ENCODE results near the gene SHLD1.

DNA sequence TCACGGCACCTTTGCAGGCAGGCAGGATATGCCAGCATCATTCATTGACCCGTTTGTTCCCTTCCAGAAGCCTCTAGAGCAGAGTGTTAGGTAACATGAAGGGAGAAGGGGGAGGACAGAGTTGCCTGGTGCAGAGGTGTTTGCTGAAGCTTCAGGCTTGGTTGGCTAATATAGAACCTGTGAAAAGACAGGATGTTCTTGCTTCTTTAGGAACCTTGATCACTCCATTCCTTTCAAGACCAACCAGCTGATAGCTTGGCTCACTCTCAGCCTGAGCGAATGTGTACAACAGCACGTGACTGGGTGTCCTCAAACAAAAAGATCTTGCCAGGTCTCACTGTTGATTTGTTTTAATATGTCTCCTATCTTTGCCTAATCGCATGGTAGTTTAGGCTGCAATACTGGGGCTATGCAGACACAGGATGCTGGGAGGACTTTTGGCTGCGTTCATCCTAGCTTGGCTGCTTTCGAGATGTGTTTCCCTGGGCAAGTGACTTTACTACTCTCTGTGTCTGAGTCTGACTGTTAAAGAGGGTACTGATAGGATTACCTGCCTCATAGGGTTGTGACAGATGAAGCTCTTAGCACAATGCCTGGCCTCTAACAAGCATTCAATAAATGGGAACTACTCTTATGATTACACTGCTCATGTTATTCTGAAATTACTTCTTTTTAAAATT lies 16.0 kb downstream of the SHLD1 start:
- TF ChIP-seq, protein P1, sequence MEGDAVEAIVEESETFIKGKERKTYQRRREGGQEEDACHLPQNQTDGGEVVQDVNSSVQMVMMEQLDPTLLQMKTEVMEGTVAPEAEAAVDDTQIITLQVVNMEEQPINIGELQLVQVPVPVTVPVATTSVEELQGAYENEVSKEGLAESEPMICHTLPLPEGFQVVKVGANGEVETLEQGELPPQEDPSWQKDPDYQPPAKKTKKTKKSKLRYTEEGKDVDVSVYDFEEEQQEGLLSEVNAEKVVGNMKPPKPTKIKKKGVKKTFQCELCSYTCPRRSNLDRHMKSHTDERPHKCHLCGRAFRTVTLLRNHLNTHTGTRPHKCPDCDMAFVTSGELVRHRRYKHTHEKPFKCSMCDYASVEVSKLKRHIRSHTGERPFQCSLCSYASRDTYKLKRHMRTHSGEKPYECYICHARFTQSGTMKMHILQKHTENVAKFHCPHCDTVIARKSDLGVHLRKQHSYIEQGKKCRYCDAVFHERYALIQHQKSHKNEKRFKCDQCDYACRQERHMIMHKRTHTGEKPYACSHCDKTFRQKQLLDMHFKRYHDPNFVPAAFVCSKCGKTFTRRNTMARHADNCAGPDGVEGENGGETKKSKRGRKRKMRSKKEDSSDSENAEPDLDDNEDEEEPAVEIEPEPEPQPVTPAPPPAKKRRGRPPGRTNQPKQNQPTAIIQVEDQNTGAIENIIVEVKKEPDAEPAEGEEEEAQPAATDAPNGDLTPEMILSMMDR (conservative IDR thresholded peaks at IDR 0.05 in 1 of 2, IDR thresholded peaks at IDR 0.05 in 1 of 2; ENCODE audit: low read depth in 1 of 2, low read length in 2 of 2), result no peak
- no peak for TF ChIP-seq EZH2 (IDR thresholded peaks at IDR 0.05; ENCODE audit: low read length, missing control alignments)
